ENCODE data around the gene PRKAR1B.

The PRKAR1B gene

GRCh38 chr7:571096-571717 lies 155.9 kb downstream of the PRKAR1B start:
- no peak overlapping the region for H3K27ac Mint-ChIP-seq
- no peaks in the 10 kb centered on the region for H3K9me3 Mint-ChIP-seq
- no peaks in the 10 kb centered on the region for H3K36me3 Mint-ChIP-seq (ENCODE audit: low read depth)
- intact Hi-C loops (cut with micrococcal nuclease) = no loop called here
- H3K27me3 Mint-ChIP-seq = no peaks in the 10 kb centered on the region
- no peak overlapping the region for H3K4me3 Mint-ChIP-seq
- H3K4me1 Mint-ChIP-seq (ENCODE audit: low read depth) = no peaks in the 10 kb centered on the region

- Mint-ChIP-seq H3K4me3 (no peak overlapping the region), H3K36me3 (ENCODE audit: low read depth) (no peaks in the 10 kb centered on the region), H3K27me3 (no peaks in the 10 kb centered on the region), H3K9me3 (no peaks in the 10 kb centered on the region), H3K27ac (no peak overlapping the region), H3K4me1 (ENCODE audit: low read depth) (no peaks in the 10 kb centered on the region)
- intact Hi-C loops (cut with micrococcal nuclease) = no loop called here
Measured at GRCh38 chr7:570801-571070, 156.3 kb downstream of the PRKAR1B start.

- Mint-ChIP-seq H3K9me3 (no peaks in the 10 kb centered on the region), H3K4me1 (ENCODE audit: low read depth) (no peaks in the 10 kb centered on the region), H3K27me3 (no peaks in the 10 kb centered on the region), H3K4me3 (no peak overlapping the region), H3K27ac (no peak overlapping the region), H3K36me3 (ENCODE audit: low read depth) (no peaks in the 10 kb centered on the region)
- intact Hi-C loops (cut with micrococcal nuclease) = no loop called here
Measured at GRCh38 chr7:569996-570800, 156.9 kb downstream of the PRKAR1B start.

GRCh38 chr7:569071-569855 lies 157.8 kb downstream of the PRKAR1B start:
- H3K4me1 Mint-ChIP-seq (ENCODE audit: low read depth) = no peaks in the 10 kb centered on the region
- no peaks in the 10 kb centered on the region for H3K27me3 Mint-ChIP-seq
- no peaks in the 10 kb centered on the region for H3K9me3 Mint-ChIP-seq
- intact Hi-C loops (cut with micrococcal nuclease) = no loop called here
- H3K27ac Mint-ChIP-seq = no peak overlapping the region
- no peaks in the 10 kb centered on the region for H3K36me3 Mint-ChIP-seq (ENCODE audit: low read depth)
- no peak overlapping the region for H3K4me3 Mint-ChIP-seq

GRCh38 chr7:568031-568951 lies 158.8 kb downstream of the PRKAR1B start:
- intact Hi-C loops (cut with micrococcal nuclease) = no loop called here
- Mint-ChIP-seq H3K4me3 (no peak overlapping the region), H3K27me3 (no peaks in the 10 kb centered on the region), H3K4me1 (ENCODE audit: low read depth) (no peaks in the 10 kb centered on the region), H3K36me3 (ENCODE audit: low read depth) (no peaks in the 10 kb centered on the region), H3K9me3 (no peaks in the 10 kb centered on the region), H3K27ac (no peak overlapping the region)

- intact Hi-C loops (cut with micrococcal nuclease) = no loop called here
- Mint-ChIP-seq H3K27me3 (no peaks in the 10 kb centered on the region), H3K27ac (no peak overlapping the region), H3K36me3 (ENCODE audit: low read depth) (no peaks in the 10 kb centered on the region), H3K4me1 (ENCODE audit: low read depth) (no peaks in the 10 kb centered on the region), H3K9me3 (no peaks in the 10 kb centered on the region), H3K4me3 (no peak overlapping the region)
Measured at GRCh38 chr7:567305-567883, 159.7 kb downstream of the PRKAR1B start.

- Mint-ChIP-seq H3K27me3 (no peaks in the 10 kb centered on the region), H3K4me3 (no peak overlapping the region)
Measured at GRCh38 chr7:566100-566499, 161.0 kb downstream of the PRKAR1B start.

GRCh38 chr7:564176-564865 lies 162.8 kb downstream of the PRKAR1B start:
- no peaks in the 10 kb centered on the region for H3K9me3 Mint-ChIP-seq
- H3K4me3 Mint-ChIP-seq = no peak overlapping the region
- H3K27me3 Mint-ChIP-seq = no peaks in the 10 kb centered on the region

More at GRCh38 chr7:566100-566499, 161.0 kb downstream of the PRKAR1B start:
- H3K4me1 Mint-ChIP-seq (ENCODE audit: low read depth) = no peaks in the 10 kb centered on the region
- no peaks in the 10 kb centered on the region for H3K9me3 Mint-ChIP-seq
- no peaks in the 10 kb centered on the region for H3K36me3 Mint-ChIP-seq (ENCODE audit: low read depth)
- intact Hi-C loops (cut with micrococcal nuclease) = no loop called here
- no peak overlapping the region for H3K27ac Mint-ChIP-seq

GRCh38 chr7:563629-564170 lies 163.4 kb downstream of the PRKAR1B start:
- Mint-ChIP-seq H3K9me3 (no peaks in the 10 kb centered on the region), H3K27me3 (peaks cover 4% of the 10 kb centered on the region), H3K27ac (no peak overlapping the region), H3K36me3 (ENCODE audit: low read depth) (no peaks in the 10 kb centered on the region), H3K4me3 (no peak overlapping the region), H3K4me1 (ENCODE audit: low read depth) (peaks cover 4% of the 10 kb centered on the region)
- intact Hi-C loops (cut with micrococcal nuclease) = no loop called here

More at GRCh38 chr7:564176-564865, 162.8 kb downstream of the PRKAR1B start:
- intact Hi-C loops (cut with micrococcal nuclease) = no loop called here
- Mint-ChIP-seq H3K36me3 (ENCODE audit: low read depth) (no peaks in the 10 kb centered on the region), H3K27ac (no peak overlapping the region), H3K4me1 (ENCODE audit: low read depth) (no peaks in the 10 kb centered on the region)

GRCh38 chr7:562789-563628 lies 164.1 kb downstream of the PRKAR1B start:
- no peak overlapping the region for H3K27ac Mint-ChIP-seq
- peaks cover 4% of the 10 kb centered on the region for H3K27me3 Mint-ChIP-seq
- H3K4me3 Mint-ChIP-seq = no peak overlapping the region
- no peaks in the 10 kb centered on the region for H3K36me3 Mint-ChIP-seq (ENCODE audit: low read depth)
- H3K9me3 Mint-ChIP-seq = no peaks in the 10 kb centered on the region
- intact Hi-C loops (cut with micrococcal nuclease) = no loop called here
- H3K4me1 Mint-ChIP-seq (ENCODE audit: low read depth) = peaks cover 9% of the 10 kb centered on the region

GRCh38 chr7:562374-562675 lies 164.8 kb downstream of the PRKAR1B start:
- Mint-ChIP-seq H3K27ac (no peak overlapping the region), H3K36me3 (ENCODE audit: low read depth) (no peaks in the 10 kb centered on the region)
- intact Hi-C loops (cut with micrococcal nuclease) = no loop called here

GRCh38 chr7:561631-562373 lies 165.3 kb downstream of the PRKAR1B start:
- Mint-ChIP-seq H3K4me3 (no peak overlapping the region), H3K9me3 (no peaks in the 10 kb centered on the region), H3K36me3 (ENCODE audit: low read depth) (no peaks in the 10 kb centered on the region), H3K4me1 (ENCODE audit: low read depth) (peaks cover 9% of the 10 kb centered on the region), H3K27me3 (peaks cover 4% of the 10 kb centered on the region), H3K27ac (no peak overlapping the region)
- intact Hi-C loops (cut with micrococcal nuclease) = no loop called here

More at GRCh38 chr7:562374-562675, 164.8 kb downstream of the PRKAR1B start:
- peaks cover 4% of the 10 kb centered on the region for H3K27me3 Mint-ChIP-seq
- H3K4me1 Mint-ChIP-seq (ENCODE audit: low read depth) = peaks cover 9% of the 10 kb centered on the region
- H3K4me3 Mint-ChIP-seq = no peak overlapping the region
- H3K9me3 Mint-ChIP-seq = no peaks in the 10 kb centered on the region

Data from dendritic cell treated with granulocyte-macrophage colony-stimulating factor and Interleukin-4, amounts not matched to agents 40 ng/mL and 50 ng/mL, for 4 days (primary cell).